GM19372 (cell line): ENCODE data around the gene ANTKMT.

ENCODE experiments used
- ATAC-seq: cut with Tn5 transposase; IDR thresholded peaks from one replicate; pipeline ENCODE4 v1.9.1; 2021; ENCODE audit warnings: mild to moderate bottlenecking, low read depth, moderate library complexity; ENCODE audit not compliant: unreplicated experiment

The ANTKMT gene

GRCh38 chr16:695355-696089 lies 25.4 kb upstream of the ANTKMT start:
- ATAC-seq, result no peak

GRCh38 chr16:698911-699671 lies 21.9 kb upstream of the ANTKMT start:
- no peak for ATAC-seq

- no peak for ATAC-seq
Measured at GRCh38 chr16:700684-701584, 20.0 kb upstream of the ANTKMT start.

GRCh38 chr16:702341-702740 lies 18.6 kb upstream of the ANTKMT start:
- ATAC-seq, result no peak

- ATAC-seq, result no peak
Measured at GRCh38 chr16:703406-703805, 17.5 kb upstream of the ANTKMT start.

- ATAC-seq, result no peak
Measured at GRCh38 chr16:704047-704446, 16.9 kb upstream of the ANTKMT start.

- ATAC-seq, result no peak
Measured at GRCh38 chr16:704552-705380, 16.2 kb upstream of the ANTKMT start.

GRCh38 chr16:705431-706188 lies 15.3 kb upstream of the ANTKMT start, which contains the start of gene FBXL16:
Gene FBXL16 (minus strand): TSS chr16:705801. CDS start chr16:697405, 8,396 bp downstream.
- no peak for ATAC-seq

- ATAC-seq, result no peak
Measured at GRCh38 chr16:706189-707061, 14.5 kb upstream of the ANTKMT start.

- no peak for ATAC-seq
Measured at GRCh38 chr16:707062-707538, 13.8 kb upstream of the ANTKMT start.

GRCh38 chr16:708019-708418 lies 12.9 kb upstream of the ANTKMT start:
- ATAC-seq, result no peak

GRCh38 chr16:708959-709358 lies 12.0 kb upstream of the ANTKMT start:
- no peak for ATAC-seq

GRCh38 chr16:709566-710499 lies 11.1 kb upstream of the ANTKMT start:
- no peak for ATAC-seq

- no peak for ATAC-seq
Measured at GRCh38 chr16:710500-711075, 10.4 kb upstream of the ANTKMT start.

GRCh38 chr16:711084-711483 lies 9.9 kb upstream of the ANTKMT start:
- ATAC-seq, result no peak

GRCh38 chr16:711548-712320 lies 9.2 kb upstream of the ANTKMT start:
- no peak for ATAC-seq
